Measurements from ENCODE around the gene FRY. TPM values are rescaled to one million over a fixed set of nuclear protein-coding genes. Genes with fewer than 3 reads are reported as not detected.

The FRY gene
- total and polyA plus RNA-seq, 11 donors: 21.6 to 237 (median 165) TPM

DNA sequence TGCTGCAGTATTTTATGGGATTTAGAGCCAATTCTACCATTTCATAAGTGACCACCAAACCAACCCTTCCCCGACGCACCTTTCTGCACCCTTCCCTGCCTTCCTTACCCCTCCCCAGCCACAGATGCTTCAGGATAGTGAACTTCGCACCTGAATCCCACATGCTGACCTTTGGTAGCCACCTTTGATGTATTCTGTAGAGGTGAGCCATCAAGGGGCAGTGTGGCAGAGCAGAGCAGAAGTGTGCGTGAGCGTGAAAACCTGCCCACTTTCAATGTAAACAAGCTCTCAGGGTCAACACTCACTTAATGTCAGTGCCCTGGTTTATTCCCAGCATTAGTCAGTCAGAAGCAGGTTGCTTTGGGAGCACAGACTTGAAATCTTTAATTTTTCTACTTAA lies 107.7 kb downstream of the FRY start:
- DNase-seq (no peak), ATAC-seq (no peak)
- Histone ChIP-seq H3K4me1 (peaks cover 0 to 56% (median 21%) of the 10 kb centered on the region in 12 donors), H3K36me3 (peaks cover 0 to 57% (median 12%) of the 10 kb centered on the region in 9 donors), H3K4me3 (no peak overlapping the region), H3K27me3 (no peaks in the 10 kb centered on the region), H3K9me3 (no peaks in the 10 kb centered on the region), H3K27ac (no peak overlapping the region)
- intact Hi-C loops (cut with DNase I): loop anchor here in 1 of 10 donors (10.0 kb wide), 1 partner anchor 54 kb away; no protein-coding TSS in a partner anchor
- 85 to 98% (median 97%) methylated on average over 5 of the region's 5 CpGs for WGBS, 4 donors
- no peak for TF ChIP-seq CTCF (IDR thresholded peaks at IDR 0.05)
- no peak for TF ChIP-seq POLR2A (IDR thresholded peaks at IDR 0.05)

DNA sequence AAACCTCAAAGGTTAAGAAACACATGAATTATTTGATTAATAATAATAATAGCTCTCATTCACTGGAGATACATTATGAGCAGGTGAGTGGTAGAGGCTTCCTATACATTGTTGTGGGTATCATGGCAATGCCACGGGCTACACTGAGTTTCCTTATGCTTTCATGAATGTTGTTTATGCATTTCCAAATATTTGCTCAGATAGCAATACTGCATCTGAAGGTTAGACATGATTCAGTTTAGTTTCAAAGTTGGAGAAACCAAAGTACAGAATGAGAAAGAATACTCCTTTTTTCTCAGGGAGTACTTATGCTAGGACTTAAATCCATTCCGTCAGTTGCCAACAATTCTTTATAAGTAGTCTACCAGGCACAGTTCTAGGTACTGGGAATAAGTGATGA lies 108.5 kb downstream of the FRY start:
- DNase-seq (no peak), ATAC-seq (no peak)
- no peak overlapping the region for H3K27ac ChIP-seq
- intact Hi-C loops (cut with DNase I): no loop called here
- H3K9me3 ChIP-seq: no peaks in the 10 kb centered on the region
- H3K27me3 ChIP-seq: no peaks in the 10 kb centered on the region
- TF ChIP-seq POLR2A (IDR thresholded peaks at IDR 0.05) (no peak), CTCF (IDR thresholded peaks at IDR 0.05) (no peak)
- WGBS, 4 donors: 95 to 97% (median 96%) methylated on average over 2 of the region's 2 CpGs
- H3K4me3 ChIP-seq: no peak overlapping the region
- peaks cover 0 to 47% (median 13%) of the 10 kb centered on the region in 12 donors for H3K4me1 ChIP-seq
- peaks cover 0 to 58% (median 8%) of the 10 kb centered on the region in 9 donors for H3K36me3 ChIP-seq

DNA sequence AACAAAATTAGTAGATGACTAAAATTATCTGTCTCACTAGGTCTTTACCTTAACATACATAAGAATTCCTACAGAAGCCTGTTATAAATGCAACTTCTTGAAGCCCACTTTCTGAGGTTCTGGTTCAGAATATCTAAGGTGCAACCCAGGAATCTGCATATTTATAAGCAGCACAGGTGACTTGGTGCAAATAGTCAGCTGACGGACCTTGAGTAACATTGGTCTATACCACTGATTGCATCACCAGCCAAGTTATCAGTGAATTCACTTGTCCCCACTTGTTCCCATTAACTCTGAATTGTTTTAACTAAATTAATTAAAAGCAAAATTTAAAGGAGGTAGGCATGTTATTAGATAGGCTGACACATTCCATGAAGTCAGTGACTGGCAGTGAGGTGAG lies 109.9 kb downstream of the FRY start:
- ATAC-seq (no peak), DNase-seq (no peak)
- H3K9me3 ChIP-seq: no peaks in the 10 kb centered on the region
- H3K27me3 ChIP-seq: no peaks in the 10 kb centered on the region
- TF ChIP-seq CTCF (IDR thresholded peaks at IDR 0.05): no peak
- no peak for TF ChIP-seq POLR2A (IDR thresholded peaks at IDR 0.05)
- H3K4me1 ChIP-seq: peaks cover 0 to 37% (median 8%) of the 10 kb centered on the region in 12 donors
- WGBS, 4 donors: 0 to 47% (median 1%) methylated on average over 1 of the region's 1 CpG
- intact Hi-C loops (cut with DNase I): no loop called here
- H3K27ac ChIP-seq: no peak overlapping the region
- H3K36me3 ChIP-seq: peaks cover 0 to 52% (median 2%) of the 10 kb centered on the region in 9 donors
- H3K4me3 ChIP-seq: no peak overlapping the region

- intact Hi-C loops (cut with DNase I): no loop called here
- TF ChIP-seq CTCF (IDR thresholded peaks at IDR 0.05): no peak
- no peak for TF ChIP-seq POLR2A (IDR thresholded peaks at IDR 0.05)
- H3K36me3 ChIP-seq: peaks cover 0 to 49% (median 0%) of the 10 kb centered on the region in 9 donors
- ATAC-seq: no peak
- no peaks in the 10 kb centered on the region for H3K27me3 ChIP-seq
- H3K27ac ChIP-seq: no peak overlapping the region
- DNase-seq: no peak
- no peaks in the 10 kb centered on the region for H3K9me3 ChIP-seq
- 90 to 95% (median 95%) methylated on average over 1 of the region's 1 CpG for WGBS, 4 donors
- H3K4me1 ChIP-seq: peaks cover 0 to 30% (median 6%) of the 10 kb centered on the region in 12 donors
- H3K4me3 ChIP-seq: no peak overlapping the region
Observed at GRCh38 chr13:32142115-32142514, 110.5 kb downstream of the FRY start.

All from heart left ventricle (tissue), 16 donors.